Spinal cord (tissue), 10 donors: Measurements from ENCODE around the gene KCNK10. TPM values are rescaled to one million over a fixed set of nuclear protein-coding genes. Genes with fewer than 3 reads are reported as not detected.

ENCODE experiments used
- DNase-seq, 6 donors: peaks; one replicate each; pipeline versions ENCODE4 v3.0.0 to v3.0.0-alpha.2; 2013 to 2015; ENCODE audit warnings: low spot score in 6 of 6, low read depth in 4 of 6
- H3K27ac ChIP-seq: one replicate; pipeline ENCODE4 v1.5.1; 2013; ENCODE audit warnings: low read depth, low read length, control low read depth
- H3K27me3 ChIP-seq: one replicate; pipeline ENCODE4 v1.6.1; 2013; ENCODE audit warnings: low read length; ENCODE audit not compliant: control insufficient read depth, insufficient read depth
- H3K36me3 ChIP-seq: one replicate; pipeline ENCODE4 v1.6.1; 2013; ENCODE audit warnings: low read length; ENCODE audit not compliant: control insufficient read depth, insufficient read depth
- H3K4me1 ChIP-seq: one replicate; pipeline ENCODE4 v1.6.1; 2013; ENCODE audit warnings: low read length; ENCODE audit not compliant: control insufficient read depth, insufficient read depth
- H3K4me3 ChIP-seq: one replicate; pipeline ENCODE4 v1.5.1; 2013; ENCODE audit warnings: low read depth, low read length, control low read depth
- H3K9me3 ChIP-seq: one replicate; pipeline ENCODE4 v1.6.1; 2013; ENCODE audit warnings: low read length; ENCODE audit not compliant: control insufficient read depth, insufficient read depth
- WGBS: methylation state at CpG from one replicate; pipeline ENCODE4 v1.1.5; 2013; ENCODE audit warnings: missing lambda C conversion rate; ENCODE audit not compliant: insufficient coverage; 5-methylcytosine and 5-hydroxymethylcytosine counted together
- polyA plus RNA-seq, 2 donors: library from polyadenylated mRNA; unstranded; fragments of 120-200 nt; gene quantifications; one replicate each; pipeline ENCODE4 v1.2.1, GENCODE V29; 2013; ENCODE audit not compliant: insufficient read length in 2 of 2
- total RNA-seq, 2 donors: library from RNA; depleted of rRNA in 1 of 2; stranded (reverse); fragments of 120-200 nt in 1 of 2; fragments of >200 nt in 1 of 2; gene quantifications; one replicate each; pipeline versions ENCODE4 v1.2.3 to v1.2.4, GENCODE V29; 2013 to 2014
- donor health status: healthy.

KCNK10 gene
- total and polyA plus RNA-seq, 4 donors, result 6.2 to 15.3 (median 11.9) TPM

GRCh38 chr14:88346048-88346639, 23.1 kb upstream of the KCNK10 start:
- Histone ChIP-seq H3K9me3 (no peaks in the 10 kb centered on the region), H3K4me3 (no peak overlapping the region), H3K27ac (no peak overlapping the region), H3K36me3 (no peaks in the 10 kb centered on the region), H3K27me3 (no peaks in the 10 kb centered on the region), H3K4me1 (no peaks in the 10 kb centered on the region)
- WGBS, result 71% methylated on average over 1 of the region's 5 CpGs
- DNase-seq, result no peak

GRCh38 chr14:88342980-88343379, 19.9 kb upstream of the KCNK10 start:
- DNase-seq, result no peak
- no peak overlapping the region for H3K4me3 ChIP-seq
- no peak overlapping the region for H3K27ac ChIP-seq
- H3K4me1 ChIP-seq, result no peaks in the 10 kb centered on the region
- no peaks in the 10 kb centered on the region for H3K9me3 ChIP-seq
- WGBS, result no CpG with 5 or more reads among the region's 2 CpGs
- H3K36me3 ChIP-seq, result no peaks in the 10 kb centered on the region
- no peaks in the 10 kb centered on the region for H3K27me3 ChIP-seq

- H3K9me3 ChIP-seq, result no peaks in the 10 kb centered on the region
- DNase-seq, result no peak
- H3K4me3 ChIP-seq, result no peak overlapping the region
- no peaks in the 10 kb centered on the region for H3K27me3 ChIP-seq
- no peaks in the 10 kb centered on the region for H3K4me1 ChIP-seq
- no peaks in the 10 kb centered on the region for H3K36me3 ChIP-seq
- H3K27ac ChIP-seq, result no peak overlapping the region
Measured at GRCh38 chr14:88340357-88340756, 17.3 kb upstream of the KCNK10 start.

- Histone ChIP-seq H3K4me3 (no peak overlapping the region), H3K36me3 (no peaks in the 10 kb centered on the region), H3K9me3 (no peaks in the 10 kb centered on the region), H3K4me1 (no peaks in the 10 kb centered on the region), H3K27me3 (no peaks in the 10 kb centered on the region), H3K27ac (no peak overlapping the region)
- DNase-seq, result no peak
- WGBS, result 91% methylated on average over 1 of the region's 1 CpG
Measured at GRCh38 chr14:88333036-88333435, 10.0 kb upstream of the KCNK10 start.

- WGBS, result no CpG with 5 or more reads among the region's 1 CpG
- Histone ChIP-seq H3K36me3 (no peaks in the 10 kb centered on the region), H3K9me3 (no peaks in the 10 kb centered on the region), H3K4me1 (peaks cover 23% of the 10 kb centered on the region), H3K4me3 (no peak overlapping the region), H3K27me3 (peaks cover 27% of the 10 kb centered on the region), H3K27ac (no peak overlapping the region)
- DNase-seq, result no peak
Measured at GRCh38 chr14:88327497-88327896, 4.4 kb upstream of the KCNK10 start.

GRCh38 chr14:88326352-88327103, 3.5 kb upstream of the KCNK10 start:
- Histone ChIP-seq H3K36me3 (no peaks in the 10 kb centered on the region), H3K9me3 (no peaks in the 10 kb centered on the region), H3K4me1 (peaks cover 23% of the 10 kb centered on the region), H3K27me3 (peaks cover 27% of the 10 kb centered on the region), H3K27ac (no peak overlapping the region), H3K4me3 (peak overlapping the region; percentile 43)
- peak in 2 of 6 donors; percentile 62 to 71 for DNase-seq
- under 1% methylated on average over 34 of the region's 37 CpGs for WGBS

DNA sequence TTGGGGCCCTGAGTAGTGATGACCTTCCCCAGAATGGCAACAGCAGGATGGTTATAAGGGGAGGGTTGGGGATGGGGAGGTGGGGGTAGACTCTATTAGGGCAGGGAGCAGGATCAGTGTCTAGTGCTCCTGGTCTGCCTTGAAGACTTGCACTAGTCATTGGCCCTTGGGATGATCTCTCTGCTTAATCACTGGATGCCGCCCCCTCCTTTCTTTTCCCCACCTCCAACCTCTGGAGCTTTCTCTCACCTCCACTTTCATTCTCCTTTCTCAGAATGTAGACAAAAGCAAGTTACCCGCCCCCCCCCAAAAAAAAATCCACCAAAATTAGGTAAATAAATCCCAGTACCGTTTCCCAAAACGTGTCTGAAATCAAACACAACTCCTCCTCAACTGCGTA, 2.8 kb upstream of the KCNK10 start:
- WGBS, result 86% methylated on average over 1 of the region's 5 CpGs
- Histone ChIP-seq H3K36me3 (no peaks in the 10 kb centered on the region), H3K27ac (no peak overlapping the region), H3K4me3 (peak overlapping the region; percentile 43), H3K27me3 (peaks cover 27% of the 10 kb centered on the region), H3K4me1 (peaks cover 23% of the 10 kb centered on the region), H3K9me3 (no peaks in the 10 kb centered on the region)
- DNase-seq, result no peak

DNA sequence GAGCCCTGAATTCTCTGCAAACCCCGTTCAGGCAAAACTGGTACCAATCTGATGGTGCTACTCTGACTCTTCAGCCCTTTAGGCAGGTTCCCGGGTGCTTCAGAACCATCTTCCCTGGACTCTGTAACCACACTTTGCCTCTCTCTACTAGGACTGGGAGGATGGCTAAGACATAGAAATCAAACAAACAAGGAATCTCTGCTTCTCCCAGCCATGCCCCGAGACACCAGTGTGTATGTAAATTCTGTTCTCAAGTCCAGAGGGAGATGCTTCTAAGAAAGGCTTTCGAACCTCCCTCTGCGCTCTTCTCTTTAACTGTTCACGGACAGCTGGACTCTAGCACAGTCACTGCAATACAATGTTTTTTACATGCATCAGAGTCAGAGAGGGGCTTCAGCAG, 1.9 kb upstream of the KCNK10 start:
- Histone ChIP-seq H3K27ac (no peak overlapping the region), H3K4me1 (peaks cover 27% of the 10 kb centered on the region), H3K9me3 (no peaks in the 10 kb centered on the region), H3K36me3 (no peaks in the 10 kb centered on the region), H3K27me3 (peaks cover 27% of the 10 kb centered on the region), H3K4me3 (peak overlapping the region; percentile 68)
- peak in 1 of 6 donors; percentile 34 for DNase-seq
- WGBS, result 43% methylated on average over 5 of the region's 6 CpGs

DNA sequence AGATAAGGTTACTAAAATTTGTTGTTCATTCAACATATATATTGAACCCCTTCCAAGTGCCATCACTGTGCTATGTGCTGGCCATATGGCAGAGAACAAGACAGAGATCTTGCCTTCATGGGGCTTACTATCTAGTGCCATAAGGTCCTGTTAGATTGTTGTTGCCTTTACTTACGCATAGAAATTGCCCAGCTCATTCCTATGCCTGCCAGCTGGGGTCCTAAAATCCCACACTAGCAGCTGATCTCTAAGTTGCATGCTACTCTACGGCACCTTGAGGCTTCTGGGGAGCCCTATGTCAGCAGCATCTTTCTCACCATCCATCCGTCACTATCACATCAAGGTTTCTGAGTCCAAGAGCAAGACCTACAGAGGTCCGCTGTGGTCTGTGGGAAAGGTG, 1.4 kb upstream of the KCNK10 start:
- 51% methylated on average over 2 of the region's 4 CpGs for WGBS
- H3K27ac ChIP-seq, result no peak overlapping the region
- H3K27me3 ChIP-seq, result peaks cover 27% of the 10 kb centered on the region
- H3K36me3 ChIP-seq, result no peaks in the 10 kb centered on the region
- peak overlapping the region; percentile 68 for H3K4me3 ChIP-seq
- DNase-seq, result peak in 1 of 6 donors; percentile 66
- H3K4me1 ChIP-seq, result peaks cover 27% of the 10 kb centered on the region
- no peaks in the 10 kb centered on the region for H3K9me3 ChIP-seq
